Measurements from ENCODE around the gene XIAP.

XIAP gene

DNA sequence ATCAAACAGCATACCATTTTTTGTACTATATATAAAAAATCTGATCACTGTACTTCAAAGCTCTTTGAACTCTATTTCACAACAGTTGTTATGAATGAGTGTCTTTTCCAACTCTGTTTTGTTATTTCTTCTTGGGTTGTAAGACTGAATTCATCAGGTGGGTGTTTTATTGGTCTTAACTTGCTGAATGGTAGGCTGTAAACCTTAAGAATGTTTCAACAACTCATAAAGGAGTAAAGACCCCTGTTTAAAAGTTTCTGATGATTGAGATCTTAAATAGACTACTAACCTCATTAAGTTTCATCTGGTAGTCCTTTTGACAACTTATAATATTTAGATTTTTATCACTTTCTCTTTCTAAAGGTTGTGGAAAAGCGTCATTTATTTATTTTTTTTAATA lies 83.2 kb downstream of the XIAP start:
- no peak for TF ChIP-seq JUND (IDR thresholded peaks at IDR 0.05; ENCODE audit: low read depth)
- in situ Hi-C loops (cut with HindIII; ENCODE audit: low pct_unique_long_range_greater_than_20kb, low sequenced_read_pairs), result no loop called here
- no peak for DNase-seq (ENCODE audit: low read depth in 1 of 2, low spot score in 1 of 2)

DNA sequence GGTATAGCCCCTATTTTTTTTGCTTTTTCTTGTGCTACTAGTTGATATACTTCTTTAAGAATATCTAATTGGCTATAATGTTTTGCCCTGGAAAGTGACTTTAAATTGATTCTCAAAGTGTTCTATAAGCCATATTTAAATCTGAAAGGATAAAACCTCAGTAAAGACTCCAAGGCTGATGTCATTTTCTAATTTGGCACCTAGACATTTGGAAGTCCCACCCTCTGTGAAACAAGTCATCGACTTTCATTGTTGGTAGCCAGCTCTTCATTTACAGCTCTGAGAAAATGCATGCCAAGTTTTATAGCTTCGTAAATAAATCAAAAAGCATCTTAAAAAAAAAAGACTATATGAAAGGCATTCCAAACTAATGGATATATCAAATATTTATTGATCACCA lies 83.6 kb downstream of the XIAP start:
- no peak for DNase-seq (ENCODE audit: low read depth in 1 of 2, low spot score in 1 of 2)

DNA sequence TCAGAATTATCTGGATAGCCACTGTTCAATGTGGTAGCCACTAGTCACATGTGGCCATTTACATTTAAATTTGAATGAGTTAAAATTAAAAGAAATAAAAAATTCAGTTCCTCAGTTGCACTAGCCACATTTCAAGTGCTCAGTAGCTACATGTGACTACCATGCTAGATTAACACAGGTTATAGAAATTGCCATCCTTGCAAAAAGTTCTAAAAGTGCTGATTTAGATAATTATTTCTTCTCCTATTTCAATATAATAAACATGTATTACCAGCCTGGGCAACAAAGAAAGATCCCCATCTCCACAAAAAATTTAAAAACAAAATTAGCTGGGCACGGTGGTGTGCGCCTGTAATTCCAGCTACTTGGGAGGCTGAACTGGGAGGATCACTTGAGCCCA lies 90.0 kb downstream of the XIAP start:
- in situ Hi-C loops (cut with HindIII; ENCODE audit: low pct_unique_long_range_greater_than_20kb, low sequenced_read_pairs), result no loop called here
- no peak for DNase-seq (ENCODE audit: low read depth in 1 of 2, low spot score in 1 of 2)
- TF ChIP-seq JUND (IDR thresholded peaks at IDR 0.05; ENCODE audit: low read depth), result no peak

More for the DNA sequence above, 83.6 kb downstream of the XIAP start:
- no peak for TF ChIP-seq JUND (IDR thresholded peaks at IDR 0.05; ENCODE audit: low read depth)
- in situ Hi-C loops (cut with HindIII; ENCODE audit: low pct_unique_long_range_greater_than_20kb, low sequenced_read_pairs), result no loop called here

DNA sequence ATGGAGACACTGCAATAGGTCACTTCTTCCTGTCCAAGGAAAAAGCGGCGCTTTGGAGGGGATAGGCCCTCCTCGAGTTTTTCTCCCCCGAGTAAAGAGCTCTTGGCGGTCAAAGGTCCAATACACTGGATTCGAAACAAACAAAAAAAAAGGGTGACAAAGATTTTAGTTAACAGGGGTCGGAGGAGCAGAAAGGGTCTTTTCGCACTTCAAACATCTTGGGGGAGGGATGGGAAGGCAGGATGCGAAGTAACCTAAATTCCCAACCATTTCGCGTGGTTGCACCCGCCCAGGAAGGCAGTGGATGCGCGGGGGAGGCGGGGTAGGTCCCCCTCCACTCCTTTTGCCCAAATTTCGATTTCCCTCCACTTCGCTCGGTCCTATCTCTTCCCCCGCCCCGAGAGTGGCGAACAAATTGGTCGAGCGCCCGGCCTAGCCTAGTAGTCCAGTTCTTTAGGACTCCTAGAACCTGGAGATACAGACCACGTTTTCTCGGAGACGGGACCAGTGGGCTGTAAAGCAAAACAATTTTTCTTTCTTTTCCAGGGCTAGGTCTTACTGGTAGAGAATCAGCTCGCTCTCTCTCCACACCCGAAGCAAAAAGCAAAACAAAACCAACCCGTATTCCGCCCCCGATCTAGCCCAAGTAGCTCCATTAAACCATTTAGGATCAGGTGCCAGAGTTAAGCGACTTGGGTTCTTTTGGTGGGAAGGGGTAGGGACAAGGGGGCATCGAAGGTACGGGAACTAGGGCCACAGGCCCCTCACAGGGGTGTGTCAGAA lies 99.6 kb downstream of the XIAP start:
- TF ChIP-seq JUND (IDR thresholded peaks at IDR 0.05; ENCODE audit: low read depth), result no peak
- DNase-seq (ENCODE audit: low read depth in 1 of 2, low spot score in 1 of 2), result peak in 1 of 2 experiments; percentile 17
- in situ Hi-C loops (cut with HindIII; ENCODE audit: low pct_unique_long_range_greater_than_20kb, low sequenced_read_pairs), result no loop called here

DNA sequence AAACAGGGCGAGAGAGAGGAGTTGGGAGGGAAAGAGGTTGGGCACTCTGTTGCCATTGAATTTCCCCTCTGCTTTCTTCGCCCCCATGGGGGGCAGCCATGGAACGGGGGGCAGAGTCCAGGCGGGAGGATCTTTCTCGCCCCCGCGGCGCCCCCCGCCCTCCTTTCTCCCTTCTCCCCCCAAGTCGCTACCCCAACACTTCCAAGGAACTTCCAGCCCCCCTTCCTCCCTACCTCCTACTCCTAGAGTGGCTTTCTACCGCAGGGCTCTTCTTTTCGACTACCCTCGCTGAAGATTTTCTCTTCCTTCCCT lies 101.1 kb downstream of the XIAP start:
- DNase-seq (ENCODE audit: low read depth in 1 of 2, low spot score in 1 of 2), result no peak
- in situ Hi-C loops (cut with HindIII; ENCODE audit: low pct_unique_long_range_greater_than_20kb, low sequenced_read_pairs), result no loop called here
- TF ChIP-seq JUND (IDR thresholded peaks at IDR 0.05; ENCODE audit: low read depth), result no peak

DNA sequence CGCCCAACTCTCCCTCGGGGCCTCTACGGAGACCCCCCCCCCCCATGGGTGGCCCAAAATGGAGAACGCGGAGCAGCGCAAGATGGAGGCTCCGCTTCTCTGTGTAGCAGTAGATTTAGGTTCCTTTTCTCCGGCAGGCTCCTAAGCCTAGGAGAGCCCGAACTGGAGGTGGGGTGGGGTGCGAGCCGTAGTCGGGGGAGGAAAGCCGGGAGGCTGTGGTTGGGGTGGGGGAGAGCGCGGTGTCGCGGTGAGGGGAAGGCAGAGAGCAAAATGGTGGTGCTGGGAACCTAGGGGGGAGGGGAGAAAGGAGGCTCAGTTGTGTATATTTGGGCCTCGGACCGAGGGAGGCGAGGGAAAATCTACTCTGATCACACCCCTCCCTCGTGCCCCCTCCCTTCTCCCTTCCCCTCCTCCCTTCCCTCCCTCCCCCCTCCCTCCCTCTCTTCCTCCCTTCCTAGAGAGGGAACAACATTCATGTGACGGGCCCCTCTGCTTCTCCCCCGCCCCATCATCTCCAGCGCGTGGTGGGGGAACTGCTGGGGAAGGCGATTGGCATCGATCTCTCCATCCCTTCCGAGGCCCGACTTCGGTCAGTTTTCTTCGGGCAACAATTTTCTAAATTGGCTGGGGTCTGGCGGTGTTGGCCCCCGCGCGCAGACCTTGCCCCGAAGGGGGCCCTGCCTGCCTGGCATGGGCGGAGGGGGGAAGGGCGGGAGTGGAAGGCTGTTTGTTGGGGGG lies 101.6 kb downstream of the XIAP start, which contains the start of gene STAG2:
TSS of gene STAG2 (plus strand) at position 439 of the 738 bp plus-strand sequence. CDS start 60,922 bp downstream, outside the sequence.
- in situ Hi-C loops (cut with HindIII; ENCODE audit: low pct_unique_long_range_greater_than_20kb, low sequenced_read_pairs), result no loop called here
- DNase-seq (ENCODE audit: low read depth in 1 of 2, low spot score in 1 of 2), result peak in 1 of 2 experiments; percentile 86

DNA sequence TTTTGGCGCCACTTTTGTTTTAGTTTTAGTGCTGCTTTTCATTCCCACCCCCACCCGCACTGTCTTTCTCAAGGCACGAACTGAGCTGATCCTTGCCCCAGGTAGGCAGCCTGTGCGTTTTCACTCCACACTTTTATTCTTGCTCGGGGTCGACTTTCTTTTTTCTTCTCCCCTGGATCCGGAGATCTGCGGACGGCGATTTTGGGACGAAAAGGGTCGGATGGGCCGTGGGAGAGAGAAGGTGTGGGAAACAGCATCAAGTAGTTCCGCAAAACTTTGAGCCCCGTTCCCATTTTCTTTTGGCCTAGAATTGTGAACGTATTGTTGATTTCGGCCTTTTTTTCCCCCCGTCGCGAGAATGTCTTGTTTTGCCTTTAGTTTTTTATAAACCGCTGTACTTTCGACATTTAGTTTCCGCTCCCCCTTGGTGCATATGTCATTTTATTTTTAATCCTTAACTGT lies 102.2 kb downstream of the XIAP start:
- in situ Hi-C loops (cut with HindIII; ENCODE audit: low pct_unique_long_range_greater_than_20kb, low sequenced_read_pairs), result no loop called here
- TF ChIP-seq JUND (IDR thresholded peaks at IDR 0.05; ENCODE audit: low read depth), result no peak
- peak in 1 of 2 experiments; percentile 28 for DNase-seq (ENCODE audit: low read depth in 1 of 2, low spot score in 1 of 2)

More for the DNA sequence above, 101.6 kb downstream of the XIAP start, which contains the start of gene STAG2:
- no peak for TF ChIP-seq JUND (IDR thresholded peaks at IDR 0.05; ENCODE audit: low read depth)

DNA sequence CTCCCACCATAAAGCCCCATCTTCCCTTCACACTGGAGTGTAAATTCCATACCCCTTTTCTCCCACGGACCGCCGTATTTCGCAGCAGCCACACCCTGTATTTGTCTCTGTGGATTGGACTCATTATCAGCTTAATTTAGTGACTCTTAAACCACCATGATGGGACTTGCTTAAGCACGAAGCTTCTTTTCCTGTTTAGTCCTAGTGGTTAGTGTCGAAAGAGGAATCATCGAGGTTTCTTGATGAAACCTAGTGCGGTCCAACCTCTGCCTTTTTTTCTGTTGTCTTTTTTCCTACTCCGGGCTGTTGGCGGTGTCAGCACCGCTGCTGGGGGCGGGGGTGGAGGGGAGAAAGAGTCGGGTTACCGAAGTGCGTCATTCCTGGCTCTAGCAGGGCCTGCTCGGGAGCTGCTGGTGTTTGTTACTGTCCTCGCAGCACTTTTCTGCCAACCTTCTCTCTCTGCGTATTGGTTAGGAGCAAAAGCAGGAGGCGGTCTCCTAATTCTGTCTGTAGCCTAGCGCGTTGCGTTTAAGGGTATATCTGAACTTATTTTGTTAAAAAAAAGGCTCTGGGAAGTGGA lies 103.0 kb downstream of the XIAP start:
- in situ Hi-C loops (cut with HindIII; ENCODE audit: low pct_unique_long_range_greater_than_20kb, low sequenced_read_pairs), result no loop called here
- peak; percentile 44 to 91 for DNase-seq (ENCODE audit: low read depth in 1 of 2, low spot score in 1 of 2)
- no peak for TF ChIP-seq JUND (IDR thresholded peaks at IDR 0.05; ENCODE audit: low read depth)

All from T47D (cell line).